H1 (cell line): ENCODE data around the gene STAT3. TPM values are rescaled to one million over a fixed set of nuclear protein-coding genes. Genes with fewer than 3 reads are reported as not detected.

Source experiments
- CTCF ChIA-PET: fragments of 300-600 bp; sonication (Branson Sonifier 250); formaldehyde crosslinking; loops from one replicate; lab custom pipeline; 2021; ENCODE audit not compliant: partially characterized antibody; lab: Charles Lee
- POLR2A ChIA-PET: fragments of 300-600 bp; sonication (Branson Sonifier 250); formaldehyde crosslinking; loops from one replicate; lab custom pipeline; 2021; ENCODE audit warnings: inconsistent platforms; ENCODE audit not compliant: partially characterized antibody; lab: Charles Lee
- DNase-seq, 2 experiments: peaks; one replicate each; pipeline versions ENCODE4 v3.0.0 to v3.0.0-alpha.2; 2010 to 2022; ENCODE audit warnings: low spot score in 2 of 2, low read depth in 1 of 2, mixed read lengths in 1 of 2
- FAIRE-seq: peaks from 2 replicates; lab custom pipeline; 2011; peaks lifted over from hg19 to GRCh38; lab: Jason Lieb, UNC
- H2AFZ ChIP-seq: 2 replicates; pipeline ENCODE4 v1.8.1; 2012; ENCODE audit warnings: low read length, inconsistent platforms
- H2AK5ac ChIP-seq: 2 replicates; pipeline ENCODE4 v1.6.1; 2013; ENCODE audit warnings: low read depth, low read length
- H2BK120ac ChIP-seq: replicated peaks from 2 replicates; pipeline ENCODE3; 2013; ENCODE audit warnings: low read depth, low read length, inconsistent platforms
- H2BK12ac ChIP-seq: 2 replicates; pipeline ENCODE4 v1.6.1; 2013; ENCODE audit warnings: low read depth, low read length
- H2BK15ac ChIP-seq: 2 replicates; pipeline ENCODE4 v1.6.1; 2013; ENCODE audit warnings: low read length
- H2BK20ac ChIP-seq: 2 replicates; pipeline ENCODE4 v1.6.1; 2013; ENCODE audit warnings: low read length
- H2BK5ac ChIP-seq: 2 replicates; pipeline ENCODE4 v1.6.1; 2013; ENCODE audit warnings: low read depth, low read length
- H3K14ac ChIP-seq: 2 replicates; pipeline ENCODE4 v1.6.1; 2013; ENCODE audit warnings: inconsistent platforms; ENCODE audit not compliant: insufficient read length
- H3K18ac ChIP-seq: 2 replicates; pipeline ENCODE4 v1.6.1; 2013; ENCODE audit warnings: low read length; ENCODE audit errors: extremely low read depth
- H3K23ac ChIP-seq: 2 replicates; pipeline ENCODE4 v1.6.1; 2013; ENCODE audit warnings: inconsistent platforms; ENCODE audit not compliant: insufficient read length
- H3K23me2 ChIP-seq: 2 replicates; pipeline ENCODE4 v1.6.1; 2013; ENCODE audit warnings: low read depth, low read length
- H3K27ac ChIP-seq: 2 replicates; pipeline ENCODE4 v1.6.1; 2011; ENCODE audit warnings: low read depth, low read length, inconsistent platforms
- H3K27me3 ChIP-seq, 4 experiments: replicated peaks in 1 of 4; 1 replicate in 1 of 4; 2 replicates in 3 of 4; pipeline versions ENCODE4 v1.6.1 to v1.8.1; 2011 to 2013; ENCODE audit warnings: low read length in 3 of 4, mild to moderate bottlenecking in 3 of 4, inconsistent platforms in 2 of 4, mixed read lengths in 2 of 4, moderate library complexity in 1 of 4; ENCODE audit not compliant: control insufficient read depth in 3 of 4, insufficient read depth in 3 of 4; ENCODE audit errors: extremely low read depth in 1 of 4
- H3K36me3 ChIP-seq, 4 experiments: 2 replicates each; pipeline versions ENCODE4 v1.6.1 to v1.8.1; 2011 to 2013; ENCODE audit warnings: mild to moderate bottlenecking in 4 of 4, low read length in 3 of 4, moderate library complexity in 2 of 4, control low read depth in 1 of 4, inconsistent platforms in 1 of 4; ENCODE audit not compliant: insufficient read depth in 4 of 4, control insufficient read depth in 2 of 4
- H3K4ac ChIP-seq: replicated peaks from 2 replicates; pipeline ENCODE3; 2013; ENCODE audit warnings: low read length, low read depth, mixed read lengths, inconsistent platforms; ENCODE audit not compliant: insufficient read length
- H3K4me1 ChIP-seq, 4 experiments: replicated peaks in 1 of 4; 1 replicate in 1 of 4; 2 replicates in 3 of 4; pipeline versions ENCODE4 v1.6.1 to v1.8.1; 2011 to 2013; ENCODE audit warnings: low read length in 3 of 4, inconsistent platforms in 2 of 4, mixed read lengths in 1 of 4; ENCODE audit not compliant: insufficient read depth in 4 of 4, control insufficient read depth in 3 of 4
- H3K4me2 ChIP-seq, 2 experiments: 2 replicates each; pipeline versions ENCODE4 v1.6.1 to v1.8.1; 2011 to 2013; ENCODE audit warnings: low read depth in 2 of 2, low read length in 2 of 2, control low read depth in 1 of 2, inconsistent platforms in 1 of 2, mild to moderate bottlenecking in 1 of 2; ENCODE audit not compliant: insufficient read depth in 1 of 2
- H3K4me3 ChIP-seq, 4 experiments: fragments of 200-600, 300-600 bp in 1 of 4; sonication (generic), shearing (Covaris generic), sonication (Bioruptor Twin) in 1 of 4; 2 replicates each; pipeline versions ENCODE4 v1.5.1 to v1.8.1; 2011 to 2016; ENCODE audit warnings: low read length in 4 of 4, low read depth in 3 of 4, control low read depth in 2 of 4, inconsistent platforms in 2 of 4, mild to moderate bottlenecking in 2 of 4, mixed read lengths in 1 of 4, moderate library complexity in 1 of 4; ENCODE audit not compliant: insufficient read depth in 2 of 4; ENCODE audit errors: extremely low read depth in 1 of 4
- H3K56ac ChIP-seq: replicated peaks from 2 replicates; pipeline ENCODE3; 2013; ENCODE audit warnings: low read depth, mild to moderate bottlenecking, mixed read lengths, low read length, inconsistent platforms; ENCODE audit not compliant: insufficient read length
- H3K79me1 ChIP-seq: 2 replicates; pipeline ENCODE4 v1.6.1; 2013; ENCODE audit warnings: low read depth, low read length, control low read depth
- H3K79me2 ChIP-seq, 2 experiments: 2 replicates each; pipeline versions ENCODE4 v1.6.1 to v1.8.1; 2012 to 2013; ENCODE audit warnings: low read length in 2 of 2, mild to moderate bottlenecking in 2 of 2, inconsistent platforms in 1 of 2; ENCODE audit not compliant: insufficient read depth in 2 of 2, control insufficient read depth in 1 of 2
- H3K9ac ChIP-seq, 4 experiments: replicated peaks in 1 of 4; 1 replicate in 1 of 4; 2 replicates in 3 of 4; pipeline versions ENCODE4 v1.6.1 to v1.8.1; 2011 to 2013; ENCODE audit warnings: low read depth in 3 of 4, low read length in 3 of 4, control low read depth in 2 of 4, mild to moderate bottlenecking in 2 of 4, moderate library complexity in 2 of 4, inconsistent platforms in 1 of 4; ENCODE audit errors: extremely low read depth in 1 of 4
- H3K9me3 ChIP-seq, 2 experiments: 2 replicates each; pipeline versions ENCODE4 v1.6.1 to v1.8.1; 2012 to 2013; ENCODE audit warnings: mild to moderate bottlenecking in 2 of 2, moderate library complexity in 2 of 2, control low read depth in 1 of 2, inconsistent platforms in 1 of 2, low read depth in 1 of 2, low read length in 1 of 2, mixed read lengths in 1 of 2; ENCODE audit not compliant: insufficient read depth in 2 of 2
- H4K20me1 ChIP-seq, 2 experiments: replicated peaks in 1 of 2; 2 replicates each; pipeline versions ENCODE3 to v1.8.1; 2011 to 2013; ENCODE audit warnings: inconsistent platforms in 2 of 2, low read length in 2 of 2, mild to moderate bottlenecking in 1 of 2; ENCODE audit not compliant: insufficient read depth in 2 of 2, control insufficient read depth in 1 of 2
- H4K5ac ChIP-seq: 2 replicates; pipeline ENCODE4 v1.6.1; 2013; ENCODE audit warnings: low read length, low read depth, mixed read lengths, inconsistent platforms; ENCODE audit not compliant: insufficient read length
- H4K8ac ChIP-seq: 2 replicates; pipeline ENCODE4 v1.8.0; 2013; ENCODE audit warnings: mild to moderate bottlenecking, moderate library complexity, low read length, inconsistent platforms; ENCODE audit not compliant: insufficient read depth; ENCODE audit errors: extremely low read depth
- H4K91ac ChIP-seq: replicated peaks from 2 replicates; pipeline ENCODE3; 2013; ENCODE audit warnings: low read length, mixed read lengths, inconsistent platforms; ENCODE audit not compliant: insufficient read length
- ASH2L ChIP-seq: fragments of 200-600, 300-600 bp; sonication (generic); IDR thresholded peaks from one replicate; pipeline ENCODE4 v1.7.1; 2017; ENCODE audit warnings: low read length
- CREB1 ChIP-seq: IDR thresholded peaks from 2 replicates; pipeline ENCODE4 v1.6.1; 2012; ENCODE audit warnings: inconsistent platforms
- GABPA ChIP-seq: IDR thresholded peaks from 2 replicates; pipeline ENCODE4 v1.6.1; 2011; ENCODE audit warnings: mild to moderate bottlenecking, low read length, moderate library complexity, borderline replicate concordance; ENCODE audit not compliant: insufficient read depth
- POU5F1 ChIP-seq: IDR thresholded peaks from 2 replicates; pipeline ENCODE4 v1.6.1; 2011; ENCODE audit warnings: low read depth, mild to moderate bottlenecking, low read length, moderate library complexity
- RAD21 ChIP-seq, 2 experiments: IDR thresholded peaks in 1 of 2; conservative IDR thresholded peaks in 1 of 2; 2 replicates each; pipeline ENCODE4 v1.6.1; 2011; ENCODE audit warnings: low read depth in 2 of 2, low read length in 2 of 2, improper control_type of control experiment in 1 of 2, inconsistent platforms in 1 of 2, mild to moderate bottlenecking in 1 of 2, moderate library complexity in 1 of 2
- SIX5 ChIP-seq: IDR thresholded peaks from 2 replicates; pipeline ENCODE4 v1.6.1; 2011; ENCODE audit warnings: mild to moderate bottlenecking, low read depth, low read length
- SP1 ChIP-seq: IDR thresholded peaks from 2 replicates; pipeline ENCODE4 v1.6.1; 2011; ENCODE audit warnings: low read depth, low read length
- SRF ChIP-seq: IDR thresholded peaks from 2 replicates; pipeline ENCODE4 v1.6.1; 2011; ENCODE audit warnings: mild to moderate bottlenecking, low read depth, low read length, moderate library complexity
- SUZ12 ChIP-seq: fragments of 200-600 bp; sonication (generic); IDR thresholded peaks from 2 replicates; pipeline ENCODE4 v1.6.1; 2012; ENCODE audit warnings: mild to moderate bottlenecking, inconsistent platforms, low read length, moderate library complexity, mixed read lengths
- TAF7 ChIP-seq: optimal IDR thresholded peaks from 2 replicates; pipeline ENCODE3; 2011; ENCODE audit warnings: low read depth, mild to moderate bottlenecking, inconsistent platforms, low read length, moderate library complexity, borderline replicate concordance
- TEAD4 ChIP-seq: IDR thresholded peaks from 2 replicates; pipeline ENCODE4 v1.6.1; 2012; ENCODE audit warnings: low read depth, low read length, inconsistent platforms, mixed read lengths
- YY1 ChIP-seq: IDR thresholded peaks from 2 replicates; pipeline ENCODE4 v1.6.1; 2011; ENCODE audit warnings: low read depth, mild to moderate bottlenecking, low read length
- WGBS, 2 experiments: shearing (Covaris generic) in 1 of 2; methylation state at CpG; one replicate each; pipeline versions ENCODE4 v1.1.6 to v1.1.7; 2013 to 2015; ENCODE audit warnings: low lambda C conversion rate in 2 of 2, mixed read lengths in 2 of 2, inconsistent platforms in 1 of 2, low coverage in 1 of 2, missing lambda C conversion rate in 1 of 2; ENCODE audit not compliant: insufficient replicate concordance in 2 of 2, insufficient coverage in 1 of 2, insufficient read length in 1 of 2; ENCODE audit errors: extremely low coverage in 1 of 2, missing lambda C conversion rate in 1 of 2; 5-methylcytosine and 5-hydroxymethylcytosine counted together
- polyA plus RNA-seq, 7 experiments: library from polyadenylated mRNA; depleted of rRNA in 3 of 7; stranded (reverse) in 5 of 7; unstranded in 2 of 7; fragments of >200 nt in 5 of 7; fragments of 200-250 nt in 2 of 7; gene quantifications; 1 replicate in 5 of 7; 2 replicates in 1 of 7; 4 replicates in 1 of 7; pipeline versions ENCODE4 v1.2.1 to v1.2.3, GENCODE V29; 2011 to 2013; ENCODE audit warnings: missing spikeins in 2 of 7, mixed read lengths in 2 of 7
- total RNA-seq: library from RNA; stranded (reverse); fragmentation: NEBNext Ultra II Directional; extraction: Animal tissue kit (Norgen Biotek cat#: 25700); gene quantifications from 2 replicates; pipeline ENCODE4 v1.2.1, GENCODE V29; 2021
- TF ChIP-seq, protein P1 (sequence below): IDR thresholded peaks from 2 replicates; pipeline ENCODE4 v1.6.1; 2011; ENCODE audit warnings: low read length, improper control_type of control experiment

STAT3 gene
- total and polyA plus RNA-seq, 2 of the 8 experiments (the other 6 are each of a cell fraction or from before 2014, with no cell fraction given) = 38.4 to 94.1 TPM

DNA sequence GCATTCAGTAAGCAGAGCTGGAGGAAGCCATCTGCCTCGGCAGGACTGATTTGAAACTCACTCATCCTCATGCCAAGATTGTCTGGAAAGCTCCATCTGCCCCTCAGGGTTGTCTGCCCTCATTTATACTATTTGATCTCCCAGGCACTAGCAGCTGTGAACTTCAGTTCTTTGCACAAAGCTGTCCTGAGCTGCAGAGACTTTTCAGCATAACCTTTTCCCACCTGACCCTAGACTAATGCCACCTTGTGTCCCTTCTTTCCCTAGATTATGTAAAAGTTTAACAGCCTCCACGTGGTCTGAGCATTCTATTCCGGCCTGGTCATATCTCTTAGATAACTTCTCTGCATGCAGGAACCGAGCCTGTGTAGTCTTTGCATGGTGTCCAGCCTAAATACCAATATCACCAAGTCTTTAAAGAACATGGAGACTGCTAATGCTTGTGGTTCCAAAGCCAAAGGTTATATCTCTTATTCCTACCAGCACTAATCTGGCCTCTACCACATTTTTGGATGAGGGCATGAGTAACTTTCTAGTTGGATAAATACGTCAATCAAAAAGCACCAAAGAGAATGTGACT, 70.9 kb downstream of the STAT3 start:
- no peak overlapping the region for H4K5ac ChIP-seq
- no peak overlapping the region for H3K4me2 ChIP-seq
- no peak overlapping the region for H2AFZ ChIP-seq
- no peak overlapping the region for H4K8ac ChIP-seq
- no peak overlapping the region for H3K4ac ChIP-seq
- H3K23me2 ChIP-seq = no peaks in the 10 kb centered on the region
- no peaks in the 10 kb centered on the region for H3K9me3 ChIP-seq
- no peak overlapping the region for H4K91ac ChIP-seq
- no peak overlapping the region for H2BK15ac ChIP-seq
- no peak overlapping the region for H3K23ac ChIP-seq
- H3K9ac ChIP-seq = no peak overlapping the region
- H2BK120ac ChIP-seq = no peak overlapping the region
- WGBS, 2 experiments = 92% methylated on average over 5 of the region's 5 CpGs; no CpG with 5 or more reads in 1 of the 2 experiments
- H2BK12ac ChIP-seq = no peak overlapping the region
- no peak overlapping the region for H3K18ac ChIP-seq
- FAIRE-seq = no peak
- H3K27me3 ChIP-seq = no peaks in the 10 kb centered on the region
- H2BK5ac ChIP-seq = no peak overlapping the region
- H3K79me2 ChIP-seq = no peaks in the 10 kb centered on the region
- H3K79me1 ChIP-seq = no peaks in the 10 kb centered on the region; the same call in 1 of the 2 replicates
- H3K4me1 ChIP-seq = peaks cover 0 to 4% (median under 1%) of the 10 kb centered on the region in 4 experiments; a peak in 2 of 7 replicates
- no peak overlapping the region for H3K14ac ChIP-seq
- H3K56ac ChIP-seq = no peak overlapping the region
- H3K4me3 ChIP-seq = no peak overlapping the region
- peaks cover 0 to 7% of the 10 kb centered on the region in 2 experiments for H4K20me1 ChIP-seq
- H2AK5ac ChIP-seq = no peak overlapping the region
- ChIA-PET POLR2A (no interaction called here), CTCF (interaction anchor here (0.6 to 24.6 kb wide), 6 partner anchors 14 to 316 kb away, joined by 3 to 542 read pairs (median 4); no protein-coding TSS in a partner anchor)
- H3K27ac ChIP-seq = no peak overlapping the region
- H3K36me3 ChIP-seq = peaks cover 14 to 51% (median 43%) of the 10 kb centered on the region in 4 experiments; a peak in 7 of 8 replicates
- H2BK20ac ChIP-seq = no peak overlapping the region
- no peak for DNase-seq
- TF ChIP-seq, protein P1, sequence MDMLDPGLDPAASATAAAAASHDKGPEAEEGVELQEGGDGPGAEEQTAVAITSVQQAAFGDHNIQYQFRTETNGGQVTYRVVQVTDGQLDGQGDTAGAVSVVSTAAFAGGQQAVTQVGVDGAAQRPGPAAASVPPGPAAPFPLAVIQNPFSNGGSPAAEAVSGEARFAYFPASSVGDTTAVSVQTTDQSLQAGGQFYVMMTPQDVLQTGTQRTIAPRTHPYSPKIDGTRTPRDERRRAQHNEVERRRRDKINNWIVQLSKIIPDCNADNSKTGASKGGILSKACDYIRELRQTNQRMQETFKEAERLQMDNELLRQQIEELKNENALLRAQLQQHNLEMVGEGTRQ = no peak
- TF ChIP-seq GABPA = no peak
- no peak for TF ChIP-seq SRF
- TF ChIP-seq SUZ12 = no peak
- TF ChIP-seq YY1 = no peak
- TF ChIP-seq POU5F1 = no peak
- no peak for TF ChIP-seq ASH2L
- no peak for TF ChIP-seq TAF7
- no peak for TF ChIP-seq SP1
- no peak for TF ChIP-seq SIX5
- no peak for TF ChIP-seq CREB1
- TF ChIP-seq RAD21 (IDR thresholded peaks at IDR 0.05 in 1 of 2, conservative IDR thresholded peaks at IDR 0.05 in 1 of 2; ENCODE audit: low read depth in 2 of 2, low read length in 2 of 2) = no peak
- TF ChIP-seq TEAD4 = no peak
